HEK293 (cell line): Measurements from ENCODE around the gene HADHB.

Experiments
- ATF2 ChIP-seq: fragments of 450-650 bp; formaldehyde crosslinking; IDR thresholded peaks from 2 replicates; pipeline ENCODE4 v1.5.1; 2016; ENCODE audit warnings: missing biosample characterization, missing genetic modification characterization, low read depth
- ZBTB21 ChIP-seq: fragments of 450-650 bp; formaldehyde crosslinking; IDR thresholded peaks from 2 replicates; pipeline ENCODE4 v1.5.1; 2017; ENCODE audit warnings: missing biosample characterization, missing genetic modification characterization
- ZEB2 ChIP-seq: fragments of 450-650 bp; formaldehyde crosslinking; IDR thresholded peaks from 2 replicates; pipeline ENCODE4 v1.5.1; 2016; ENCODE audit warnings: missing biosample characterization, missing genetic modification characterization
- ZIC2 ChIP-seq: fragments of 450-650 bp; formaldehyde crosslinking; IDR thresholded peaks from 2 replicates; pipeline ENCODE4 v1.5.1; 2016; ENCODE audit warnings: missing biosample characterization, missing genetic modification characterization
- ZNF426 ChIP-seq: fragments of 450-650 bp; formaldehyde crosslinking; IDR thresholded peaks from 2 replicates; pipeline ENCODE4 v1.5.1; 2017; ENCODE audit warnings: missing biosample characterization, missing genetic modification characterization, mild to moderate bottlenecking, inconsistent platforms, moderate library complexity
- ZNF548 ChIP-seq: fragments of 450-650 bp; formaldehyde crosslinking; IDR thresholded peaks from 2 replicates; pipeline ENCODE4 v1.5.1; 2016; ENCODE audit warnings: missing biosample characterization, missing genetic modification characterization
- ZNF580 ChIP-seq: fragments of 450-650 bp; formaldehyde crosslinking; IDR thresholded peaks from 2 replicates; pipeline ENCODE4 v1.5.1; 2016; ENCODE audit warnings: missing biosample characterization, missing genetic modification characterization
- ZNF596 ChIP-seq: fragments of 450-650 bp; IDR thresholded peaks from 2 replicates; pipeline ENCODE4 v1.5.0; 2018; ENCODE audit warnings: missing biosample characterization, mild to moderate bottlenecking, missing genetic modification characterization, moderate library complexity
- ZNF707 ChIP-seq: fragments of 450-650 bp; formaldehyde crosslinking; IDR thresholded peaks from 2 replicates; pipeline ENCODE4 v1.5.1; 2016; ENCODE audit warnings: missing biosample characterization, missing genetic modification characterization
- ZSCAN30 ChIP-seq: fragments of 450-650 bp; IDR thresholded peaks from 2 replicates; pipeline ENCODE4 v1.5.1; 2018; ENCODE audit warnings: missing biosample characterization, mild to moderate bottlenecking, missing genetic modification characterization, moderate library complexity
- TF ChIP-seq, protein P1 (sequence below): fragments of 450-650 bp; formaldehyde crosslinking; IDR thresholded peaks from 2 replicates; pipeline ENCODE4 v1.5.1; 2016; ENCODE audit warnings: missing biosample characterization, missing genetic modification characterization
- TF ChIP-seq, protein P2 (sequence below): fragments of 450-650 bp; formaldehyde crosslinking; IDR thresholded peaks from 2 replicates; pipeline ENCODE4 v1.5.1; 2016; ENCODE audit warnings: missing biosample characterization, missing genetic modification characterization

DNA sequence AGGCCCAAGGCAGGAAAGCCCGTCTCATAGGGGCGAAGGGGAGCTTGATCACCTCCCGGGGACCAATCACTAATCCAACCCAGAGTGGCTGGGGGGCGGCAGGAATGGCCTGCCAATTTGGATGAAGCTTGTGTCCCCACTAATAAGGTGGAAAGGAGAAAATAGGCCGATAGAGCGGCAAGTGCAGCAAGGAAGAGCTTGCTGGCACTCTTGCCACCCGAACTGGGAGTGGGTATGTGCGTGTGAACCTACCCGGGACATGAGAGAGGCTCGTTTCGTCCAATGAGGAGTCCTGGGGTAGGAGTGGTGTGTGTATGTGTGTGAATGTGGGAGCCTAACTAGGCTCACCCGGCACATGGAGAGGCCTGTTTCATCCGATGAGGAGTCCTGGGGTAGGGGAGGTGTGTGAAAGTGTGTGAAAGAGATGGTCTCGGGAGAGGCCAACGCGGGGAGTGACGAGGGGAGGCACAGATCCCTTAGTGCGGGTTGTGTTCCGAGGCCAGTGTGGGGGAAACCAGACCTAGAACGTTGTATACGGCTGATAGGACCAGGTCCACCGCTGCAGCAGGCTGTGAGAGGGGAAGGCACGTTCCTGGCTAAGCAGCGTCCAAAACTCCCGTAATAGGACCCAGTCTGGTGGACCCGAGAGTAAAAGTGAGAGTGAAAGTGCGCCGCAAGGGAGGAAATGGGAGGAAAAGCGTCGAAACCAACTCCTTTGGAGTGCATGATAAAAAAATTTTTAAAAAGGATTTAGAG is 54.1 kb downstream of the HADHB start:
- TF ChIP-seq, protein P1, sequence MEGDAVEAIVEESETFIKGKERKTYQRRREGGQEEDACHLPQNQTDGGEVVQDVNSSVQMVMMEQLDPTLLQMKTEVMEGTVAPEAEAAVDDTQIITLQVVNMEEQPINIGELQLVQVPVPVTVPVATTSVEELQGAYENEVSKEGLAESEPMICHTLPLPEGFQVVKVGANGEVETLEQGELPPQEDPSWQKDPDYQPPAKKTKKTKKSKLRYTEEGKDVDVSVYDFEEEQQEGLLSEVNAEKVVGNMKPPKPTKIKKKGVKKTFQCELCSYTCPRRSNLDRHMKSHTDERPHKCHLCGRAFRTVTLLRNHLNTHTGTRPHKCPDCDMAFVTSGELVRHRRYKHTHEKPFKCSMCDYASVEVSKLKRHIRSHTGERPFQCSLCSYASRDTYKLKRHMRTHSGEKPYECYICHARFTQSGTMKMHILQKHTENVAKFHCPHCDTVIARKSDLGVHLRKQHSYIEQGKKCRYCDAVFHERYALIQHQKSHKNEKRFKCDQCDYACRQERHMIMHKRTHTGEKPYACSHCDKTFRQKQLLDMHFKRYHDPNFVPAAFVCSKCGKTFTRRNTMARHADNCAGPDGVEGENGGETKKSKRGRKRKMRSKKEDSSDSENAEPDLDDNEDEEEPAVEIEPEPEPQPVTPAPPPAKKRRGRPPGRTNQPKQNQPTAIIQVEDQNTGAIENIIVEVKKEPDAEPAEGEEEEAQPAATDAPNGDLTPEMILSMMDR (tag by site-specific recombination): no peak
- TF ChIP-seq ZNF596 (tag by site-specific recombination) (no peak), ZBTB21 (tag by site-specific recombination) (no peak), ZNF548 (tag by site-specific recombination) (no peak), ZNF426 (tag by site-specific recombination) (no peak), ZIC2 (tag by site-specific recombination) (no peak), ZEB2 (tag by site-specific recombination) (no peak), ZSCAN30 (no peak), ZNF580 (no peak), ATF2 (tag by site-specific recombination) (no peak), ZNF707 (tag by site-specific recombination) (no peak)
- TF ChIP-seq, protein P2, sequence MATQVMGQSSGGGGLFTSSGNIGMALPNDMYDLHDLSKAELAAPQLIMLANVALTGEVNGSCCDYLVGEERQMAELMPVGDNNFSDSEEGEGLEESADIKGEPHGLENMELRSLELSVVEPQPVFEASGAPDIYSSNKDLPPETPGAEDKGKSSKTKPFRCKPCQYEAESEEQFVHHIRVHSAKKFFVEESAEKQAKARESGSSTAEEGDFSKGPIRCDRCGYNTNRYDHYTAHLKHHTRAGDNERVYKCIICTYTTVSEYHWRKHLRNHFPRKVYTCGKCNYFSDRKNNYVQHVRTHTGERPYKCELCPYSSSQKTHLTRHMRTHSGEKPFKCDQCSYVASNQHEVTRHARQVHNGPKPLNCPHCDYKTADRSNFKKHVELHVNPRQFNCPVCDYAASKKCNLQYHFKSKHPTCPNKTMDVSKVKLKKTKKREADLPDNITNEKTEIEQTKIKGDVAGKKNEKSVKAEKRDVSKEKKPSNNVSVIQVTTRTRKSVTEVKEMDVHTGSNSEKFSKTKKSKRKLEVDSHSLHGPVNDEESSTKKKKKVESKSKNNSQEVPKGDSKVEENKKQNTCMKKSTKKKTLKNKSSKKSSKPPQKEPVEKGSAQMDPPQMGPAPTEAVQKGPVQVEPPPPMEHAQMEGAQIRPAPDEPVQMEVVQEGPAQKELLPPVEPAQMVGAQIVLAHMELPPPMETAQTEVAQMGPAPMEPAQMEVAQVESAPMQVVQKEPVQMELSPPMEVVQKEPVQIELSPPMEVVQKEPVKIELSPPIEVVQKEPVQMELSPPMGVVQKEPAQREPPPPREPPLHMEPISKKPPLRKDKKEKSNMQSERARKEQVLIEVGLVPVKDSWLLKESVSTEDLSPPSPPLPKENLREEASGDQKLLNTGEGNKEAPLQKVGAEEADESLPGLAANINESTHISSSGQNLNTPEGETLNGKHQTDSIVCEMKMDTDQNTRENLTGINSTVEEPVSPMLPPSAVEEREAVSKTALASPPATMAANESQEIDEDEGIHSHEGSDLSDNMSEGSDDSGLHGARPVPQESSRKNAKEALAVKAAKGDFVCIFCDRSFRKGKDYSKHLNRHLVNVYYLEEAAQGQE (tag by site-specific recombination): no peak
